ELF-1 (cell line): Measurements from ENCODE around the gene ZSWIM4.
"Not testable (repeated sequence)": the region's sequence is repeated elsewhere in the genome, so short reads cannot be mapped to it uniquely, and the experiment has no call there.

Source experiments
- DNase-seq: peaks from one replicate; pipeline ENCODE4 v3.0.0-alpha.2; 2016; ENCODE audit warnings: low read depth, low spot score

The ZSWIM4 gene

DNA sequence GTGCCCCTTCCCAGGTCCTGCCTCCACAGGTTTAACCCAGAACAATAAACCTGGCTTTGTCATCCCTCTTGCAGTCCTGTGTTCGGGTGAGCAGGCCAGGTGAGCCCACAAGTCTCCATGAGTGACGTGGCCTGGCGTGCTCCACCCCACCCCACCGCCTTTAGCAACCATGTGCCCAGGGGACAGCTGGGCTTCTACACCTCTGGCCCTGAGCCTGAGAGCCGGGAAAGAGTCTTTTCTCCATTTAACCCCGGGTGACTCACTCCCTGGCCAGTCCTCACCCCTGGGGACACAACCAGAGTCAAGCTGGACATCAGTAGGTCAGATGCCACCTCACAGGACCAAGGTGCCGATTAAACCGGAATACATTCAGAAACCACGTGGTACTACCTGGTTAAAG, 16.8 kb upstream of the ZSWIM4 start:
- DNase-seq: no peak

DNA sequence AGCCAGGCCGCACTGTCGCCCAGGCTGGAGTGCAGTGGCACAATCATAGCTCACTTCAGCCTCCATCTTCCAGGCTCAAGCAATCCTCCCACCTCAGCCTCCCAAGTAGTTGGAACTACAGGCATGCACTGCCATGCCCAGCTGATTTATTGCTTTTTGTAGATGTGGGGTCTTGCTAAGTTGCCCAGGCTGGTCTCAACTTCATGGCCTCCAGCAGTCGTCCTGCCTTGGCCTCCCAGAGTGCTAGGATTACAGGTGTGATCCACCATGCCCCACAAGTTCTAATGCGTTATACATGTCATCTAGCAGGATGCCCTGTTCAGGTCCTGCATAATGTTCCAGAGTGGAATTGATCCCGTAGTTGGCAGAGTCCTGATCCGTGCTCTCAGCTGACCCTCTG, 16.4 kb upstream of the ZSWIM4 start:
- no peak for DNase-seq

GRCh38 chr19:13779794-13780193, 15.4 kb upstream of the ZSWIM4 start:
- not testable (repeated sequence) for DNase-seq

GRCh38 chr19:13781547-13781946, 13.7 kb upstream of the ZSWIM4 start:
- DNase-seq: peak; percentile 83

DNA sequence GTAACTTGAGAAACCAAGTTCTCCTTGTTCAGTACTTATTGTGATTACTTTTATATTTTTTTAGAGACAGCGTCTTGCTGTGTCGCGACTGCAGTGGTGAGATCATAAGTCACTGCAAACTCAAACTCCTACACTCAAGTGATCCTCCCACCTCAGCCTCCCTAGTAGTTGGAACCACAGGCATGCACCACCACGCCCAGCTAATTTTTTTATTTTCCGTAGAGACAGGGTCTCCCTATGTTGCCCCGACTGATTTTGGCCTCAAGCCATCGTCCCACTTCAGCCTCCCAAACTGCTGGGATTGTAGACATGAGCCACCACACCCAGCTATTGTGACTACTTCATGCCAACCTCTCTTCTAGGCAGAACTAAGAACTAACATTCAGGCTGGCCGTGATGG, 12.7 kb upstream of the ZSWIM4 start:
- DNase-seq: no peak

DNA sequence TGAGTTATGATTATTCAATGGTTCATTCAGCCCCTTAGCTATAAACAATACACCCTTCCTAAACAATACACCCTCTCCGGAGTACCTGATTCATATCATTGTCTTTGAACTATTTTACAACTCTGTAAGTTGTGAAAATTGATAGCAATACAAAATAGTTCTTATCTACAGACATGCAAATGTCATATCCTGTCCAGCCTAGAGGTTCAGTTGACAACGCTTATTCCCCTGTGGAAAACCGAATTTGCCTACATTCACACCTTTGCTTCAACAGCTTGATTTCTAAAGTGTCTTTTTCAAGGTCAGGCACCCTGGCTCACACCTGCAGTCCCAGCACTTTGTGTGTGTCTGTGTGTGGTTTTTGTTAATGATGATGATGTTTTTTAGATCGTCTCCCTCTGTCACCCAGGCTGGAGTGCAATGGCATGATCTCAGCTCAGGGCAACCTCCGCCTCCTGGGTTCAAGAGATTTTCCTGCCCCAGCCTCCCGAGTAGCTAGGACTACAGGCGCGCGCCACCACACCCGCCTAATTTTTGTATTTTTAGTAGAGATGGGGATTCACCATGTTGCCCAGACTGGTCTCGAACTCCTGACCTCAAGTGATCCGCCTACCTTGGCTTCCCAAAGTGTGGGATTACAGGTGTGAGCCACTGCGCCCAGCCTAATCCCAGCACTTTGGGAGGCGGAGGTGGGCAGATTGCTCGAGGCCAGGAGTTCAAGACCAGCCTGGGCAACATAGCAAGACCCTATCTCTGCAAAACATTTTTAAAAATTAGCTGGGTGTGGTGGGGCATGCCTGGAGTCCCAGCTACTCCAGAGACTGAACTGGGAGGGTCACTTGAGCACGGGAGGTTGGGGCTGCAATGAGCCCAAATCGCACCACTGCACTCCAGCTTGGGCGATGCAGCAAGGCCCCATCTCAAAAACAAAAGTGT, 11.4 kb upstream of the ZSWIM4 start:
- DNase-seq: no peak

DNA sequence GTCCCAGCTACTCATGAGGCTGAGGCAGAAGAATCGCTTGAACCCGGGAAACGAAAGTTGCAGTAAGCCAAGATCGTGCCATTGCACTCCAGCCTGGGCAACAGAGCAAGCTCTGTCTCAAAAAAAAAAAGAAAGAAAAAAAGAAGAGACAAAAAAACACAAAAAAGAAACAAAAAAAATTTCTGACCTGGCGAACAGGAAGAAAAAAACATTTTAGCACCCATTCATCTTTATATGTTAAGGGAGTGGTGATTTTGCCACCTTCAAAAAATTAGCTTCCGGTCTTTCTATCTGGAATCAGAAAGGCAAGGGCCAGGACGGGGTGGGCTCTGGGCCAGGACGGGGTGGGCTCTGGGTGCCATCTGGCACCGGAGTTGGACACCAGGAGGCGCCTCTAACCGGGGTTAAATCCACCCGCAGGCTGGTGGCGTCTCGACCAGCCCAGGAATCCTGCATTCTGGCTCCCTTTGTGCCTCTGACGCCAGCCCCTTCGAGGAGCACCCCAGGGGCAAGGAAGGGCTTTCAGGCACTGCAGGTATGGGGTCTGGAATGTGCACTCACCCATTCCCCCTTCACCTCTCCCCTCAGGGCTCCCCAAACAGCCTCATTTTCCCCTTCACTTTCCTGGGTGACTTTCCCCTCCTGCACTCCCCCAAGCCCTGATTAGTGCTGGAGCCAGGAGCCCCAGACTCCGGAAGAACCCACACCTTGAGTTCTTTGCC, 10.4 kb upstream of the ZSWIM4 start:
- peak; percentile 91 for DNase-seq

DNA sequence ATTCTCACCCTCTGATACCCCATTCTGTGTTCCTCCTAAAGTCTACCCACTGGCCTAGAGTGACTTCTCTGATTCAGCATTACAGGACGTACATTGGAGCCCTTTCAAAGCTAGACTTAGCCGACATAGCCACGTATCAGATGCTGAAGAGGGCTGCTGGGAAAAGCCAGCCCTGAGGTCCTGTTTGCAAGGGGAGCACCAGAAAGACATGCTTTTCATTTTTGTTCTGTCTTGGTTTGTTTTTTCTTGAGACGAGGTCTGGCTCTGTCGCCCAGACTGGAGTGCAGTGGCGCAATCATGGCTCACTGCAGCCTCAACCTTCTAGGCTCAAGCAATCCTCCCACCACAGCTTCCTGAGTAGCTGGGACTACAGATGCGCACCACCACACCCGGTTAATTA, 6.3 kb upstream of the ZSWIM4 start:
- DNase-seq: peak; percentile 24

DNA sequence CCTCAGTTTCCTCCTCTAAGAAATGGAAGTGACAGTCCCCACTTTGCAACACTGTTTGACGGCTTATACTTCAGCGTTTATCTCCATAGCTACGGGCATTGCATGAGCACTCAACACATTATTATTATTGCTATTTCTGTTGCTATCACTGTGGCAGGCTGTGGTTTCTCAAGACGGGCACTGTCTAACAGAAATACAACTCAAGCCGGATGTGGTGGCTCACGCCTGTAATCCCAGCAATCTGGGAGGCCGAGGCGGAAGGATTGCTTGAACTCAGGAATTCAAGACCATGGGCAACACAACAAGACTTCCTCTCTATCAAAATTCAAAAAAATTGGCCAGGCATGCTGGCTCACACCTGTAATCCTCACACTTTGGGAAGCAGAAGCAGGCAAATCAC, 4.9 kb upstream of the ZSWIM4 start:
- DNase-seq: no peak

DNA sequence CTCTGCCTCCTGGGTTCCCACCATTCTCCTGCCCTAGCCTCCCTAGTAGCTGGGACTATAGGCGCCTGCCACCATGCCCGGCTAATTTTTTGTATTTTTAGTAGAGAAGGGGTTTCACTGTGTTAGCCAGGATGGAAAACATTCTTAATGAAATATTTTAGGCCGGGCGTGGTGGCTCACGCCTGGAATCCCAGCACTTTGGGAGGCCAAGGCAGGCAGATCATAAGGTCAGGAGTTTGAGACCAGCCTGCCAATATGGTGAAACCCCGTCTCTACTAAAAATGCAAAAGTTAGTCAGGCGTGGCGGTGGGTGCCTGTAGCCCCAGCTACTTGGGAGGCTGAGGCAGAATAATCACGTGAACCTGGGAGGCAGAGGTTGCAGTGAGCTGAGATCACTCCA, 1.9 kb upstream of the ZSWIM4 start:
- DNase-seq: not testable (repeated sequence)

DNA sequence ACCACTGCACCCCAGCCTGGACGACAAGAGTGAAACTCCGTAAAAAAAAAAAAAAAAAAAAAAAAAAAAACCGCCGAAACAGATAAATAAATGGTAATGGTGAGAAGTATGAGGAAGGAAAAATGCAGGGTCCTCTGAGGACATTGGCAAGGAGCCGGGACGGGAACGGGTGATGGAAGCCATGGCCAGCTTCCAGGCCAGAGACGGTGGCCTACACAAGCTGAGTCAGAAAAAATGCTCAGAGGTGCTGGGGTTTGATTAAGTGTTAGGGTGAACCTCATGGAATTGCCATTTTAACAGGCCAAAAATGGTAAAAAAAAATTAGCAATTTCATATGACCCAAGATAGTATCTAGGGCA, 866 bp upstream of the ZSWIM4 start:
- DNase-seq: no peak

GRCh38 chr19:13795595-13796300, 505 bp downstream of the ZSWIM4 start:
- DNase-seq: no peak

DNA sequence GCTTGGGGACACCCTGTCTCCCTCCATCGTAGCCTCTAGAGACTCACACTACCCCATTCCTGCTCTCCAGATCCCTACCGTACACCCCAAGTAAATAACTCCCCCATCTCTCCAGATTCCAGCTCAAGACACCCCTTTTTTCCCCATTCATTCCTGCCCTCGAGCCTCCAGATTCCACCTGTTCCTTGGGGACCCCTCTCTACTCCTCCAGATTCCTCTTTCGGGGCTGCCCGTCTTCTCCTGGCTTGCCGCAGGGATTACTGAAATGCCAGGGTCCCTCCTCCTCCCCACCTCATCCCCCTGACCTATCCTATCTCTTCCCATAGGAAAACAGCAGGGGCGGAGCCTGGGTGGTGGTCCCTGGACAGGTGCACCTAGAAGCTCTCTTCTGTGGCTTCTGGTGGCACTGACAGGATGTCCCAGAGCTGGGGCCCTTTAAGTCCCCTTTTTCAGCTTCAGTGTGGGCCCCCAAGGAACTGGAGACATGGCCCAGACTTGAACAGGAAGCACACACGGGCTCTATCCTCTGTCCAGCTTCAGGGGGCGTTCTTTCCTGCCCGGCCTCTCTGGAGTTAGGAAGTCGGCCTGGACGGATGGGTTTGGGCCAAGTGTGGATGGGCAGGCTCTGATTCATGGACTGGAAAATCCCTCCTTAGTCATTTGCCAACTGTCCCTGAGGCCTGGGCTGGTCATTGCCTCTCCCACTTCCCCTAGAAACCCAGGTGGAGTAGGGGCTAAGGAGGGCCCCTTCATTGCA, 1.2 kb downstream of the ZSWIM4 start:
- peak; percentile 49 for DNase-seq

DNA sequence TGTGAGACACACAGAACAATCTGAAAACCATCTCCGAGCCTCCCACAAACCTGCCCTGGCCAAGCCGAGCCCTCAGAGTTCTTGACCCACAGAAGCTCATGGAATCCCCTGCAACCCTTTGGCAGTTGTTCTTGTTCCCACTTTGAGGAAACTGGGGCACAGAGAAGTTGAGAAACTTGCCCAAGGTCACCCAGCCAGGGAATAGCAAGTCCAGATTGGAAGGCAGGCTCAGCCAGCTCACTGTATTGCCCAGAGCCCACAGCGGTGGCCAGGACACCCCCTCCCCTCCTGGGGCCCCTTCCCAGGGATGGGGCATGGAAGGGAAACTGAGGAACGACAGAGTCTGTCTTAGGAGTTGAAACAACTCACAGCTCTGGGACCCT, 1.8 kb downstream of the ZSWIM4 start:
- DNase-seq: no peak

DNA sequence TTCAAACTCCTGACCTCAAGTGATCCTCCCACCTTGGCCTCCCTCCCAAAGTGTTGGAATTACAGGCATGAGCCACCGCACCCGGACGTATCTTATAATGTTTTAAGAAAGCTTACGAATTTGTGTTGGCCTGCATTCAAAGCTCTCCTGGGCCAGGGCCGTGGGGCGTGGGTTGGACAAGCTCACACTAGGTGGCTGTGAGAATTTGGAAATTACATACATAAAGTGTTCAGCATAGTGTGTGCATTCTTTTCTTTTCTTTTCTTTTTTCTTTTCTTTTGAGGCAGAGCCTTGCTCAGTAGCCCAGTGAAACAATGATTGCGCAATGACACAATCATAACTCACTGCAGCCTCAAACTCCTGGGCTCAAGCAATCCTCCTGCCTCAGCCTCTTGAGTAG, 2.6 kb downstream of the ZSWIM4 start:
- no peak for DNase-seq

GRCh38 chr19:13799669-13800068, 4.4 kb downstream of the ZSWIM4 start:
- DNase-seq: no peak

- DNase-seq: no peak
Observed at GRCh38 chr19:13803038-13803437, 7.8 kb downstream of the ZSWIM4 start.

DNA sequence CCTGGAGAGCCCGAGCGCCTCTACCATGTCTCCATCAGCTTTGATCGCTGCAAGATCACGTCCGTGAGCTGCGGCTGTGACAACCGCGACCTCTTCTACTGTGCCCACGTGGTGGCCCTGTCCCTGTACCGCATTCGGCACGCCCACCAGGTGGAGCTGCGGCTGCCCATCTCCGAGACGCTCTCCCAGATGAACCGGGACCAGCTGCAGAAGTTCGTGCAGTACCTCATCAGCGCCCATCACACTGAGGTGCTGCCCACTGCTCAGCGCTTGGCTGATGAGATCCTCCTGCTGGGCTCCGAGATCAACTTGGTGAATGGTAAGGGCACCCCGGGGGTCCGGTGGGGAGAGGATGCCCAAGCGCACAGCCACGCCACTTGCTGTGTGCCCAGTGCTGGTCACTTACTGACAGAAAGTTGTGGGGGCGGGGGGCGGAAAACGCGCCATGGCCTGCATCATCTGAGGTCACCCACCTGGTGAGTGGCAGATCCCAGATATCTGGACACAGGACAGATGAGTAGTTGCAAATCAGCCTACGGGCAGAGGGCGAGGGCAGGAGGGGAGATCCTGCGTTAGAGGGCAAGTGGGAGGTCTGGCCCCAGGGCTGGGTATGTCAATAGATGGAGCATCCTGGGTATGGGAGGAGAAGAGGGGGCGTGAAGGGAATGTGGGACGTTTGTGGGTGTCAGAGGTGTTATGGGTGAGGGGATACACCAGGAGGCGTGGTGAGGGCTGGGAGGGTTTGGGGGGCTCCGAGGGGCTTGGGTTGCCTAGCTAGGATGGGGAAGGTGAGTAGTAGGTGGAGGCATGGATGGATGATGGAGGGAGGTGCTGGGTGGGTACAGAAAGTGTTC, 9.8 kb downstream of the ZSWIM4 start:
- DNase-seq: peak; percentile 79

DNA sequence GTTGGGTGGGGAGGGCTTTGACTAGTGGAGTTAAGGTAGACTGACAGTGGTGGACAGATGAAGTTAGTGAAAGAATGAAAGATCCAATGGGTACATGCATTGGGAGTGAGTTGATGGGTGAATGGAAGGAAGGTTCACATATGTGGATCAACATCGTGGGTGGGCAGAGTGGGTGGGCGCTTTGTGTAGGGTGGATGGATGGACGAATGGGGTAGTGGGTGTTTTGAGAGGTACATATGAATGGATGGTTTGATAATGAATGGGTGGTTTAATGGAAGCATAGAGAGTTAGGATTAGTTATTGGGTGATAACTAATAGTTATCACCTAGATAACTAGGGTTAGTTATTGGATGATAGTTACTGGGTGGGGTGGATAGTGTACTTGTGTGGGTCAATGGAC, 11.5 kb downstream of the ZSWIM4 start:
- DNase-seq: no peak

- DNase-seq: no peak
Observed at GRCh38 chr19:13807421-13808021, 12.3 kb downstream of the ZSWIM4 start.
